GM18517 (cell line): ENCODE measurements around the gene MPO.

Experiments
- ATAC-seq: cut with Tn5 transposase; IDR thresholded peaks from one replicate; pipeline ENCODE4 v1.9.1; 2021; ENCODE audit warnings: mild to moderate bottlenecking, moderate library complexity; ENCODE audit not compliant: unreplicated experiment

MPO gene

DNA sequence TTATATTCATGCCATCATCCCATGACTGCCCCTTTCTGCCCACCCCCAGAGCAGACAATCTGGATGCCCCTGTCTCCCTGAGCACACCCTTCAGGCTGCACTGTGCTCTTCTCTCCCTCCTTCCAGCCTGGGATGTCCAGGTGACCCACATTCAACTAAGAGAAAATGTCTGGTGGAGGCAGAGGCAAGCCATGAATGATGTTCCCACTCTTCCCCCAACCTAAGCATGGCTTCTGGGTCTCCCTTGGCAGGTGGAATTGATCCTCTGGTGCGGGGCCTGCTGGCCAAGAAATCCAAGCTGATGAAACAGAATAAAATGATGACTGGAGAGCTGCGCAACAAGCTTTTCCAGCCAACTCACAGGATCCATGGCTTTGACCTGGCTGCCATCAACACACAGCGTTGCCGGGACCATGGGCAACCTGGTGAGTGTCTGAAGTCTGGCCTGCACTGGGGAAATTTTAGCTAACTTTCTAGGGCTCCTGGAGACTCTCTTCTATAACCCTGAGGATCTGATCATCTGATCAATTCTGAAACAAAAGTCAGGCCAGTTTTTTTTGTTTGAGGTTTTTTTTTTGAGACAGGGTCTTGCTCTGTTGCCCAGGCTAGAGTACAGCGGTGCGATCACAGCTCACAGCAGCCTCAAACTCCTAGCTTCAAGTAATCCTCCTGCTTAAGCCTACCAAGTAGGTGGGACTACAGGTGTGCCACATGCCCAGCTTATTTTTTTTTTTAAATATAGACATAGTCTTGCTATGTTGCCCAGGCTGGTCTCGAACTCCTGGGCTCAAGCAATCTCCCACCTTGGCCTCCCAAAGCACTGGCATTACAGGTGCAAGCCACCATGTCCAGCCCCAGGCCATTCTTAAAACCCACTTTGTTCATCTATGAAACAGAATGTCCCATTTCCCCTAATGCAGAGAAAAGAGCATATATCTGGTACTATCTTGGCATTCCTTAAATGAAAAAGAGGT is 14.5 kb downstream of the MPO start:
- no peak for ATAC-seq

DNA sequence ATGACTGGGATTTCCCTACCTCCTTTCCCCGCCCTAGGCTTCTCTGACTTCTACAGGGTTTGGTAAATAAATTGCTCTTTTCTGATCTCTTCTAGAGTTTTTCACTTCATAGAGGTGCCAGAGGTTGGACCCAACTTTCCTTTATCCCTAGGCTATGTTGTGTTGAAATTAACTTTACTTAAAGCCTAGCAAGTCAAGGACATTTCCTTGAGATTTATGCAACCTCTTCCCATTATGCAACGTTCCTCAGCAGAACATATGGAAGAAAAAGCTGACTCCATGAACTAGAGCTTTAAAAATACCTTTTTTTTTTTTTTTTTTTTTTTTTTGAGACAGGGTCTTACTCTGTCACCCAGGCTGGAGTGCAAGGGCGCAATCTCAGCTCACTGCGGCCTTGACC is 15.5 kb downstream of the MPO start:
- ATAC-seq = no peak

DNA sequence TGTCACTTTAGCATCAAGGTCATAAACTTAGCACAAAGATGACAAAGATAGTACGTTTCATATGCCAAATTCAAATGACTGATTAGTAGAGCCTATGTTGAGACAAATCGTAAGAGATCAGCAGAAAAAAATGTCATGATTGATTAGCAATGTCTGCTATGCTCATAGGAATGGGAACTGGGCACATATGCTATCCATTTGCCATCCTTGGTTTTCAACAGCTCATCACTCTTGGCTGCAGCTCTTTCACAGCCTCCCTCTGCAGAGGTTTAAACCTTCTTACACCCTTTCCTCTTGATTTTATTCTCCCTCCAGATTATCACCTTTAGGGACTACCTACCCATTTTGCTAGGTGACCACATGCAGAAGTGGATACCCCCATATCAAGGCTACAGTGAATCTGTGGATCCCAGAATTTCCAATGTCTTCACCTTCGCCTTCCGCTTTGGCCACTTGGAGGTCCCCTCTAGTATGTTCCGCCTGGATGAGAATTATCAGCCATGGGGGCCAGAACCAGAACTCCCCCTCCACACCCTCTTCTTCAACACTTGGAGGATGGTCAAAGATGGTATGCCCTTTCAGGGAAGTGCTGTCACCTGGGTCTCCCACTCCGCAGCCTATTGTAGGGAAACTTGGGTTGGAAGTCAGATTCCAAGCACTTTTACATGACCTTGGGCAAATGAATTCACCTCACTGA is 16.2 kb downstream of the MPO start:
- no peak for ATAC-seq

DNA sequence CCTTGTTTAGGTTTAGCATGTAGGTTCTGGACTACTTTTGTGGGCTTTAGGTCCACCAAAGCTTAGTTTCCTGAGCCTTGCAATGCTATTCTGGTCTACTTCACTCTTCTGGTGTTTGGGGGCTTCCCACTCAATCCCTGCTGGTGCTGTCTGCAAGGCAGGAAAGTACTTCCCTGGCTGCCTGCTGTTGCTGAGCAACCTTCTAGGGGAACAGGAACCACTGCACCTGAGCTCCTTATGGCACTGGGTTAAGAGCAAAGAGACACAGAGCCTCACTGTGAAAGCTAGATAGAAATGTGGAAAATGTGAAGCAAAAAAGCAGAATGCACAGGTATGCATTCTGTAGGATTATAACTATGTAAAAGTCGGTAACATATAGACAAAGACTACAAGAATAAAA is 17.0 kb downstream of the MPO start:
- no peak for ATAC-seq

DNA sequence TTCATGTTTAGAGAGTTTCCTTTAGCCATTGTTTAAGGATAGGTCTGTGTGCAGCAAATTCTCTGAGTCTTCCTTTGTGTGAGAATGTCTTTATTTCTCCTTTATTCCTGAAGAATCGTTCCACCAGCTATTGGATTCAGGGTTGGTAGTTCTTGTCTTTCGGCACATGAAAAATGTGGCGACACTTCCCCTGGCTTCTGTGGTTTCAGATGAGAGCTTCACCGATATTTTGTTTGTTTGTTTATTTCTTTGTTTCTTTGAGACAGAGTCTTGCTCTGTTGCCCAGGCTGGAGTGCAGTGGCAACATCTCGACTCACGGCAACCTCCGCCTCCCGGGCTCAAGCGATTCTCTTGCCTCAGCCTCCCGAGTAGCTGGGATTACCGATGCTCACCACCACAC is 18.6 kb downstream of the MPO start:
- ATAC-seq = no peak

DNA sequence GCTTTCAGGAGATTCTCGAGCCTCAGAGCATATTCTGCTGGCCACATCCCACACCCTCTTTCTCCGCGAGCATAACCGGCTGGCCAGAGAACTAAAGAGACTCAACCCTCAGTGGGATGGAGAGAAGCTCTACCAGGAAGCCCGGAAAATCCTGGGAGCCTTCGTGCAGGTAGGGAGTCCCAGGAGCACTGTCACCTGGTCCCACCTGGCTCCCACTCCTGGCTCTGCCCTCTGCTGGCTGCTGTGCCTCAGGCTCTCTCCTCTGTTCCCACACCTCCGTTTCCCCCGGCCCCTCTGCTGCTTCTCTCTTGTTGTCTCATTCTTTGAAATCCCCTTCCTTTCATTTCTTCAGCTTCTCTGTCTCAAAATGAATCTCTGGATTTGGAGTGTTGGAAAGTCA is 25.9 kb downstream of the MPO start:
- ATAC-seq = no peak

DNA sequence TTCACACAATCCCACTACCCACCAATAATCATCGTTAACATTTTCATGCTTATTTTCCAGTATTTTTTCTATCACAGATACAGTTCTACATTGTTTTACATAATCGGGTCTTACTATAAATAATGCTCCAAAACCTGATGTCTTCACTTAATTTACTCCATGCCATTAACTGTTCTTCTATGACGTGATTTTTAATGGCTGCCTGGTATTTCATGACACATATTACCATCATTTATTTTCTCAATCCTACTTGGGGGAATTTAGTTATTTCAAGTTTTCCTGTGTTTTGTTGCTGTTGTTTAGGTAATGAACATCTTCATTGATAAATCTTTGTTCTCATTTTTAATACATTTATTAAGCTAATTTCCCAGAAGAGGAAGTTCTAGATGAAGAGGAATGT is 27.7 kb downstream of the MPO start:
- ATAC-seq = no peak

DNA sequence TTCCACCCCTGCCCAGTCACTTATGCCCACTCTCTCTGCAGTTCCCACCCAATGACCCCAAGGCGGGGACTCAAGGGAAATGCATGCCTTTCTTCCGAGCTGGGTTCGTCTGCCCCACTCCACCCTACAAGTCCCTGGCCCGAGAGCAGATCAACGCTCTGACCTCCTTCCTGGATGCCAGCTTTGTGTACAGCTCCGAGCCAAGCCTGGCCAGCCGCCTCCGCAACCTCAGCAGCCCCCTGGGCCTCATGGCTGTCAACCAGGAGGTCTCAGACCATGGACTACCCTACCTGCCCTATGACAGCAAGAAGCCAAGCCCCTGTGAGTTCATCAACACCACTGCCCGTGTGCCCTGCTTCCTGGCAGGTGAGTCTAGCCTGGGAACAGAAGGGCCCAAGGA is 28.6 kb downstream of the MPO start:
- no peak for ATAC-seq

DNA sequence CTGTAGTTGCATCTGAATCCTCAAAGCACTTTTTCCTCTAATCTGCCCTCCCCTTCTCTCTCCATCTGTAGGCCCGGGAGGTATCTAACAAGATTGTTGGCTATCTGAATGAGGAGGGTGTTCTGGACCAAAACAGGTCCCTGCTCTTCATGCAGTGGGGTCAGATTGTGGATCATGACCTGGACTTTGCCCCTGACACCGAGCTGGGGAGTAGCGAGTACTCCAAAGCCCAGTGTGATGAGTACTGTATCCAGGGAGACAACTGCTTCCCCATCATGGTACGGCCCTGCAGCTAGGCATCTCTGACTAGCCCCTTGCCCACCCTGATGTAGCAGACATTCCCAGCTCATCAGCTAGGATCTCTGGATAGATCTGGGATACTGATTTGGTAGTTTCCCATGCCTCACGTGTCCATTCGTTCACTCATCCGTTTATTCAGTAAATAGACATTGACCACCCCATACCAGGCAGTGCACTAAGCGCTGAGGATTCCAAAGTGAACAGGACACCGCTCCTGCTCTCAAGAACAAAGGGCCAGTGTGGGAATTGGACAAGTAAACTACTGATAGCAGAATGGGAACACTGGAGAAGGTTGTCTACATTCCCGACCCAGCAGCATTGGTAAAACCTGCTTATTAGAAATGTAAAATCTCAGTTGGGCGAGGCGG is 30.3 kb downstream of the MPO start:
- no peak for ATAC-seq

DNA sequence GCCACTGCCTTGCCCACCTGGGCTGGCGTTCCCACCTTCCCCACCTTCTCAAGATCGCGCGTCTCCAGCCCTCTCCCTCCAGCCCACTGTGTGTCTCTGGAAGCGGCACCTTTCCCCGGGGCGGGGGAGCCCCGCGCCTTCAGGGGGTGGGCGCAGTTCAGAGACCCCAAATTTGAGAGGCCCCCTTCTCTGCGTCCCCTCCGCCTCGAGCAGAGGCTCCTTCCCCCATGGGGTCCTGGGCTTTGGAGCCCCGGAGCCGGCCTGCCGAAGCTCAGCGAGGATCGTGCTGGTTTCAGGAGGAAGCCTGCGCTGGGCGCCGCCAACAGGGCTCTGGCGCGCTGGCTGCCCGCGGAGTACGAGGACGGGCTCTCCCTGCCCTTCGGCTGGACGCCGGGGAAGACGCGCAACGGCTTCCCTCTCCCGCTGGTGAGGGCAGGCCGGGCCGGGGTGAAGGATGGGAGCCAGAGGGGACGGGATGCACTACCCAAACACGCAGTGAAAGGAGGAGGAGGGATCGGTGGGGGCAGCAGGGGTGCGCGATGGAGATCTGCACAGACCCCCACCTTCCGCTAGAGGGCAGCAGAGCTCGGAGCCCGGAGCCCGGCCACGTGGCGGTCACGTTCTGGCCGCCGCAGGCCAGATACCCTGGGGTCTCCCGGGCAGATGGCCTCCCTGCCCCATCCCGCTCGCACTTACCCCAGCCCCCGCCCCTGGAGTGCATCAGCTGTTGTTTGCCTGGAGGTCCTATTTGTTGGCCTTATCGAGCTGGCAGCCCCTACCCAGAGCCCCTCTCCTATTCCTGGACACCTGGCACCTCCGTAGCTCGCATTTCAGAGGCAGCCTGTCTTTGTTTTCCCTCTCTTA is 31.2 kb downstream of the MPO start:
- no peak for ATAC-seq

DNA sequence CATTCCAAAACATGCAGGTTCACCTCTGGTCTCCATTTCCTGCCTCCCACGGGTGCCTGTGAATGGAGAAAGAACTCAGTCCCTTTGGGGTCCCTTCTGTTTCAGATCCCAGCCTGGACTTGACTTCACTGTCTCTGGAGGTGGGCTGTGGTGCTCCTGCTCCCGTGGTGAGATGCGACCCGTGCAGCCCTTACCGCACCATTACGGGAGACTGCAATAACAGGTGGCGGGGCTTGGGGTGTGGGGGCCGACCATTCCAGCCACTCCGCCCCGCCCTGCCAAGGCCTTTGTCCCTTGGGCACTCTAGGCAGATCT is 31.8 kb downstream of the MPO start:
- ATAC-seq = no peak

DNA sequence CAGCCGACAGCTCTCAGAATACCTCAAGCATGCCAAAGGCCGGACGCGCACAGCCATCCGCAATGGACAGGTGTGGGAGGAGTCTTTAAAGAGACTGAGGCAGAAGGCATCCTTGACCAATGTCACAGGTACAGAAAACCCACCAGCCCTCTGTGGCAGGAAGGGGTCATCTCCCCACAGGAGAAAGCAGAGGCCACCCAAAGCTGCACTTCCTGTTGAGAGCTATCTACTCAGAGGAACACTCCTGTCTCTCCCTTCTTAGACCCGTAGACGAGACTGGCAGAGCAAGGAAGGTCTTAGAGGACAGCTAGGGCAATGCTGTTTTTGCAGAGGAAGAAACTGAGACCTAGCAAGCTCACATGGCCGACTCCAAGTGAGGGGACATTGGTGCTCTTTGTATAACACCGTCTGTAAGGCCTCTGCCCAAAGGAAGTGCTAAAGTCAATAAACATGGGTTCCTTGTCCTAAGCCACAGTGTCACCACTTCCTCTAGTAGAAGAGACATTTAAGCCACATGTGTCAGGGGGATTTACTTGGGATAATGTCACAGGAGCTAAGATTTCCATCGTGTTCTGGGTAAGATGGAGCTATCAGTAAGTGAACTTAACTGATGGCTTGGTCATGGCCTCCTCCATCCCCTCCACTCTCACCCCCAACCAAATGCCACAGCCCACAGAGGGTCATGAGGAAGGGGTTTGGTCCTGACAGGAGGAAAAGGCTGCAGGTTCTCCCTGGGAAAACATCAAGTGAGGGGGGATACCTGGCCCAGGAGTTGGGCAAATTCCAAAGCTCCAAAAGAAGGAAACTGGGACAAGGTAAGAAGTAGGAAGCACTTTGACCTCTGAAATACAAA is 33.0 kb downstream of the MPO start:
- ATAC-seq = no peak

DNA sequence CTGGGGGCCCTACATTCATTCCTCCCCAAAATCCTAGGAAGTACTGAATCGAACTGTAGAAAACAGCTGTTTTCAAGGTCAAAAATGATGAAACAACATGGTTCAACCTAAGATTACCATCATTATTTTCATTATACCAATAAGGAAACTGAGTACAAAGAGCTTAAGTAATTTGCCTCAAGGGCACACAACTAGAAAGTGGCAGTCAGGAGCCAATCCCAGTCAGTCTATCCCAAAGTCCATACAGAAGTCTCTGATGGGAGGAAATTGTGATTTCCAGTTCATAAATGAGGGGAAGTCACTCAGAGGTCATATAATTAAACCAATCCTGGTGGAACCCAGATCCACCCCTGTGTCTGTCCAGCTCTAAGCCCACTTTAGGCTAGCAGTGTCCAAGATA is 34.0 kb downstream of the MPO start:
- no peak for ATAC-seq

DNA sequence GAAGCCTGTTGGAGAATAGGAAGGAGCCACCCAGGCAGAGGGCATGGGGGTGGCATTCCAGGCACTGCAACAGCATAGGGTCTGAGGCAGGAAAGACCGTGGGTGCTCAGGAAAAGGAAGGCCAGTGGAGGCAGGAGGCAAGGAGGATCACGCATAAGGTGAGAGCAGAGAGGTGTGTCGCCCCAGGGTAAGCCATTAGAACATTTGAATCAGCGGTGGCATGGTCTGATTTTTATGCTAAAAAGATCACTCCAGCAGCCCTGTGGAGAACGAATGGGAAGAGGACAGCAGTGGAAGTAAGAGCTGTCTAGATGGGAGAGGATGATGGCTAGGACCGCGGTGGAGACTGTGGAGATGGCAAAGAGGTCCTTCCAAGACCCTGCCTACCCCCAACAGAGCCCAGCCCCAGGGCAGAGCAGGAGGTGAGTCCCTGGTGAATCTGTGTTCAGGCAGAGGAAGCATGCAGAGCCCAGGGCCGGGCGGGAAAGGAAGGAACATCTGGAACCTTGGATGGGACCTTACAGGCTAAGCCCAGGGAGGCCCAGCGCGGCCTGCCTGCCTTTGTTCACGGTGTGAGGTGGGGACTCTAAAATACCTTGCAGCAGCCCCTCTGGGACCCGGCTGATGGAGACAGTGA is 34.5 kb downstream of the MPO start:
- ATAC-seq = no peak

DNA sequence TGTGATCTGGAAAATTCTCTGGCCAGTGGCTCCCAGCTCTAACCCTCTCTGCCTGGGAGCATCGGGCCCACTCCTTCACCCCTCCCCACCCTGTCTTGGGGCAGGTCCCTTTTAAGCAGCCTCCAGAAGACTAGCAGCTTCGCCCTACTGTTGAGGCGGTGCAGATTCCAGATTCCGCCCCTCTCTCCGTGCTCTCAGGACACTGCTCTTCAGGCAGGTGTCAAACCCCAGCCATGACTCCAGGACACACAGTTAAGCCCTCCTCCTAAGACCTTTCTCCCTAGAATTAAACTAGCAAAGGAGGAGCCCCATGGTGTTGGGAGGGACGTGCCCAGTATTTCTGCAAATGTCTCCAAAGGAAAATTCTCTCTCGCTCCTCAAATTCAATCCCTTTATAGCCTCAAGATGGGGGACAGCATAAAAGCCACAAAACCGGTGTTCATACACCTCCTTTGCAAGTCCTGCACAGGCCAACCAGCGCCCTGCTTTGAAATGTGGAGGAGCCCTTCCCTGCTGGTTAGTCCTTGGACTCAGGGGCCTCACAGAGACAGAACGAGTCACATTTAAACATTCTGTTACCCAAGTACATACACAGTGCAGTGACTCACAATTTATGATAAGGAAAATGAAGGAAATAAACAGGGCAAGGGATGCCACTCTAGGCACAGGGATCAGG is 35.2 kb downstream of the MPO start:
- no peak for ATAC-seq

DNA sequence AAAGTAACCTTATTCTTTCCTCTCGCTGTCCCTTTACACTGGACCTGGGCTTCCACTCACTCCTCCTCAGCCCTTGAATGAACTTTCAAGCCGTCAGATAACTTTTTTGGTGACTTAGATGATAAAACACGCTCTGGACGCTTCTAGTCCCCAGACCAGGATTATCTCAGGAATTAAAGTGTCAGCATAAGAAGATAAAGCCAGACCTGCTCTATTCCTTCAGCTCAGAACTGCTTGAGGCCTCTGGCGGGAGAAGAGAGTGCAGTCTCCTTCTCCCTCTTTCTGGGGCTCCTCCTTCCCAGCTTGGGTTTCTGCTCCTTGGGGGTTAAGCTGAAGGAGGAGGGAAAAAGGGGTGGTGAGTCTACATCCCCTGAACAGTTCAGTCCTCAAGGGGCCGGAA is 35.8 kb downstream of the MPO start:
- ATAC-seq = no peak

DNA sequence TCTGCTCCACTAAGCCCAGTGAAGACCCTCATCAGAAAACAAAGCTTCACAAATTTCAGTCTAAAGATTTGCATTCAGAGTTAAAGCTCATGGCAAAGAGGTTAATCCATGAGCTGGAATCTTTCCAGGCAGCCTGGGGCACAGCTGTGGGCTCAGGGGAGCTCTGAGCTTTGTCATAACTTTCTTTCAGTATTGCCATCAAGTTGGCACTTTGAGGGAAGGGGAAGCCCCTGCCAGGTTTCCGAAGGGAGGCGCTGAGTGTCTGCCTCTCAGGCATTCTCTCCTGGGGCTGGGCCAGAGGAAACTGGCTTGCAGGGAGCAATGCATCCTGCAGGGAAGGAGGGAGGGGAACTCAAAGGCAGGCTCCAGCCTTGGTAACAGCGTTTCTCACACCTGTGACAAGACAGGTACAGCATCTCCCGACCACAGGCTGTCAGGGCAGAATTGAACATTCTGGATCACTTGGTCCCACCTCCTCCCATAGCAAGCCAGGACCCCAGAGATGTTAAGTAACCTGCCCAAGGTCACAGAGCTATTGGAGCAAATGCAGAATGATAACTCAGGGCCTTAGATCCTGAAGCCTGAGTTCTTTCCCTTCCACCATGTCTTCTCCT is 38.5 kb downstream of the MPO start:
- ATAC-seq = no peak

DNA sequence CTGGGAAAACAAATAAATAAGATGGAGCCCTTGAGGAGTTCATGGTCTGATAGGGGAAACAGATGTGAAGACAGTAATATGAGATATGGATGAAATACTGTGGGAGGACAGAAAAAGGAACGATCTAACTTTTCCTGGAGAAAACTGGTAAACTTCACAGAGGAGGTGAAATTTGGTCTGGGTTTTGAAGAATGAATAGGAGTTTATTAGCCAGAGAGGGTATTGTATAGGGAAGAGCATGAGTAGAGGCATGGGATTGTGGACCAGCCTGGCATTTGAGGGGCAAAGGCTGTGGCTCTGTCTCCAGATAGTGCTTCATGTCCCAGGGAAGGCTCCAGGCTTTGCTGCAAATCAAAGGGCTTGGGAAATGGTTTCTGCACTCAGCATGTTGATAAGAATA is 40.7 kb downstream of the MPO start:
- no peak for ATAC-seq
